HepG2 (cell line): Measurements from ENCODE around the gene KMT2E. TPM values are rescaled to one million over a fixed set of nuclear protein-coding genes. Genes with fewer than 3 reads are reported as not detected.

Experiments
- ADNP ChIP-seq: sonication (generic); formaldehyde crosslinking; IDR thresholded peaks from 2 replicates; pipeline ENCODE4 v1.4.0; 2020; ENCODE audit warnings: missing genetic modification reagents
- EP300 ChIP-seq, 3 experiments: sonication (generic) in 1 of 3; formaldehyde crosslinking in 1 of 3; IDR thresholded peaks; 2 replicates each; pipeline versions ENCODE4 v1.5.1 to v1.6.1; 2011 to 2020; ENCODE audit warnings: low read depth in 2 of 3, low read length in 2 of 3, borderline replicate concordance in 1 of 3, improper control_type of control experiment in 1 of 3, mild to moderate bottlenecking in 1 of 3, missing genetic modification reagents in 1 of 3, moderate library complexity in 1 of 3
- FOXK2 ChIP-seq: fragments of 450-650 bp; IDR thresholded peaks from 2 replicates; pipeline ENCODE4 v1.6.1; 2016
- KMT2A ChIP-seq: sonication (generic); formaldehyde crosslinking; IDR thresholded peaks from 2 replicates; pipeline ENCODE4 v1.4.0; 2020; ENCODE audit warnings: missing genetic modification reagents
- MLLT10 ChIP-seq: sonication (generic); formaldehyde crosslinking; IDR thresholded peaks from 2 replicates; pipeline ENCODE4 v1.4.0; 2020; ENCODE audit warnings: missing genetic modification reagents
- MXD1 ChIP-seq: sonication (generic); formaldehyde crosslinking; IDR thresholded peaks from 2 replicates; pipeline ENCODE4 v1.4.0; 2020; ENCODE audit warnings: mild to moderate bottlenecking, missing genetic modification reagents
- SMARCC2 ChIP-seq: fragments of 450-650 bp; IDR thresholded peaks from 2 replicates; pipeline ENCODE4 v1.6.1; 2017; ENCODE audit warnings: antibody characterized with exemption, mild to moderate bottlenecking
- SRSF4 ChIP-seq: fragments of 200-400 bp; formaldehyde crosslinking; IDR thresholded peaks from one replicate; pipeline ENCODE4 v1.6.1; 2018; ENCODE audit warnings: mild to moderate bottlenecking, low read depth, low read length, moderate library complexity; ENCODE audit not compliant: poor library complexity, severe bottlenecking
- ZBTB34 ChIP-seq: sonication (generic); formaldehyde crosslinking; IDR thresholded peaks from 2 replicates; pipeline ENCODE4 v1.8.0; 2022; ENCODE audit warnings: mild to moderate bottlenecking, missing genetic modification reagents
- ZZZ3 ChIP-seq: sonication (generic); formaldehyde crosslinking; IDR thresholded peaks from 2 replicates; pipeline ENCODE4 v1.4.0; 2020; ENCODE audit warnings: missing genetic modification reagents, mild to moderate bottlenecking, borderline replicate concordance
- polyA plus RNA-seq, 8 experiments: library from polyadenylated mRNA; depleted of rRNA in 3 of 8; stranded (reverse) in 7 of 8; unstranded in 1 of 8; fragments of >200 nt; fragmentation: Illumina TruSeq in 4 of 8; extraction: Trizol in 4 of 8; gene quantifications; 2 replicates each; pipeline versions ENCODE4 v1.2.1 to v1.2.3, GENCODE V29; 2011 to 2016; ENCODE audit warnings: low read depth in 4 of 8, missing spikeins in 1 of 8, mixed read lengths in 1 of 8; ENCODE audit not compliant: insufficient read depth in 1 of 8
- total RNA-seq, 5 experiments: library from RNA; depleted of rRNA; stranded (reverse); fragments of >200 nt; fragmentation: Illumina TruSeq; extraction: Trizol; gene quantifications; 2 replicates each; pipeline ENCODE4 v1.2.3, GENCODE V29; 2016; ENCODE audit warnings: low read depth in 1 of 5
- TF ChIP-seq, protein P1 (sequence below): sonication (generic); formaldehyde crosslinking; IDR thresholded peaks from 2 replicates; pipeline ENCODE4 v1.4.0; 2020; ENCODE audit warnings: missing genetic modification reagents
- TF ChIP-seq, protein P2 (sequence below): sonication (generic); formaldehyde crosslinking; IDR thresholded peaks from 2 replicates; pipeline ENCODE4 v1.4.0; 2020; ENCODE audit warnings: mild to moderate bottlenecking, missing genetic modification reagents, borderline replicate concordance
- TF ChIP-seq, protein P3 (sequence below): sonication (generic); formaldehyde crosslinking; IDR thresholded peaks from 2 replicates; pipeline ENCODE4 v1.5.0; 2020; ENCODE audit warnings: mild to moderate bottlenecking, missing genetic modification reagents, moderate library complexity
- TF ChIP-seq, protein P4 (sequence below): sonication (generic); formaldehyde crosslinking; IDR thresholded peaks from 2 replicates; pipeline ENCODE4 v1.4.0; 2020; ENCODE audit warnings: mild to moderate bottlenecking, low read depth, missing genetic modification reagents
- TF ChIP-seq, protein P5 (sequence below): sonication (generic); formaldehyde crosslinking; IDR thresholded peaks from 2 replicates; pipeline ENCODE4 v1.8.1; 2023; ENCODE audit warnings: missing genetic modification reagents, mild to moderate bottlenecking, borderline replicate concordance

Gene KMT2E
- total and polyA plus RNA-seq, 2 of the 13 experiments (the other 11 are each of a cell fraction or from before 2014, with no cell fraction given), result 6.3 to 24.4 TPM

DNA sequence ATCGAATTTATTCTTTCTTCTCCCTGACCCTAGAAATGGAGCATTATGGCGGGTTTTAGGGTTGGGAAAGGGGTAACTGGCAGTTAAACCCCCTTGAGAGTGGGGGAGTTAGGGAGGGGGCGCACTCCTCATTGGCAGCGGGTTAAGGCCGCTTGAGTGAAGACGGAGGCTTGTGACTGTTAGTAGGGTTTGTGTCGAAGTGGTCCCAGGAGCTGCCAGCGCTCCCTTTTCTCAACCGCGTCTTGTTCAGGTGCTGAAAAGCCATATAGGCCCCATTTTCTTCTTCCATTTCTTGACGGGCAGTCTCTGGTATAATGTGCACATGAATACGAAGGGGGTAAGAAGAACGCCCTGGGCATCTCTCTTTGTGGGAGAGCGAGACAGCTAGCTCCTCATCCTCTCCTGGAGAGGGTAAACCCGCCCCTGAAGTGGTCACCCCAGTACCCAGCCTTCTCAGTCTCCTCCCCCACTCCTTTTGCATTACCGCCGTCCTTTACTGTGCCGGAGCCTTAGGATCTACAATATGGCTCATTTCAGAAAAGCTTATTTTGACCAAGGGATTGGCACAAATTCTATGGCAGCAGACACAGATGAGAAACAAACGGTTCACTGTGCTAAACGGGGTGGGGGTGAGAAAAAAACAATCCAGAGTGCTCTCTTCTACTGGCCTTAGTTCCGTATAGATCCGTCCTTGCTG, 836 bp downstream of the KMT2E start (continued):
- TF ChIP-seq, protein P1, sequence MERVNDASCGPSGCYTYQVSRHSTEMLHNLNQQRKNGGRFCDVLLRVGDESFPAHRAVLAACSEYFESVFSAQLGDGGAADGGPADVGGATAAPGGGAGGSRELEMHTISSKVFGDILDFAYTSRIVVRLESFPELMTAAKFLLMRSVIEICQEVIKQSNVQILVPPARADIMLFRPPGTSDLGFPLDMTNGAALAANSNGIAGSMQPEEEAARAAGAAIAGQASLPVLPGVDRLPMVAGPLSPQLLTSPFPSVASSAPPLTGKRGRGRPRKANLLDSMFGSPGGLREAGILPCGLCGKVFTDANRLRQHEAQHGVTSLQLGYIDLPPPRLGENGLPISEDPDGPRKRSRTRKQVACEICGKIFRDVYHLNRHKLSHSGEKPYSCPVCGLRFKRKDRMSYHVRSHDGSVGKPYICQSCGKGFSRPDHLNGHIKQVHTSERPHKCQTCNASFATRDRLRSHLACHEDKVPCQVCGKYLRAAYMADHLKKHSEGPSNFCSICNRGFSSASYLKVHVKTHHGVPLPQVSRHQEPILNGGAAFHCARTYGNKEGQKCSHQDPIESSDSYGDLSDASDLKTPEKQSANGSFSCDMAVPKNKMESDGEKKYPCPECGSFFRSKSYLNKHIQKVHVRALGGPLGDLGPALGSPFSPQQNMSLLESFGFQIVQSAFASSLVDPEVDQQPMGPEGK (CRISPR knock-in tag), result peak; percentile 30; the same call in 1 of the 2 replicates
- TF ChIP-seq EP300 (IDR thresholded peaks at IDR 0.05; ENCODE audit: low read depth in 2 of 2, low read length in 2 of 2) (no peak), EP300 (CRISPR knock-in tag; IDR thresholded peaks at IDR 0.05; ENCODE audit: borderline replicate concordance) (no peak), ADNP (no peak), FOXK2 (no peak), SRSF4 (no peak), SMARCC2 (no peak), KMT2A (CRISPR knock-in tag) (0 out of 2 replicates have a peak, but pooled peaks have one; percentile 21), ZZZ3 (CRISPR knock-in tag) (no peak), MLLT10 (CRISPR knock-in tag) (no peak), ZBTB34 (CRISPR knock-in tag) (no peak), MXD1 (CRISPR knock-in tag) (no peak)
- TF ChIP-seq, protein P2, sequence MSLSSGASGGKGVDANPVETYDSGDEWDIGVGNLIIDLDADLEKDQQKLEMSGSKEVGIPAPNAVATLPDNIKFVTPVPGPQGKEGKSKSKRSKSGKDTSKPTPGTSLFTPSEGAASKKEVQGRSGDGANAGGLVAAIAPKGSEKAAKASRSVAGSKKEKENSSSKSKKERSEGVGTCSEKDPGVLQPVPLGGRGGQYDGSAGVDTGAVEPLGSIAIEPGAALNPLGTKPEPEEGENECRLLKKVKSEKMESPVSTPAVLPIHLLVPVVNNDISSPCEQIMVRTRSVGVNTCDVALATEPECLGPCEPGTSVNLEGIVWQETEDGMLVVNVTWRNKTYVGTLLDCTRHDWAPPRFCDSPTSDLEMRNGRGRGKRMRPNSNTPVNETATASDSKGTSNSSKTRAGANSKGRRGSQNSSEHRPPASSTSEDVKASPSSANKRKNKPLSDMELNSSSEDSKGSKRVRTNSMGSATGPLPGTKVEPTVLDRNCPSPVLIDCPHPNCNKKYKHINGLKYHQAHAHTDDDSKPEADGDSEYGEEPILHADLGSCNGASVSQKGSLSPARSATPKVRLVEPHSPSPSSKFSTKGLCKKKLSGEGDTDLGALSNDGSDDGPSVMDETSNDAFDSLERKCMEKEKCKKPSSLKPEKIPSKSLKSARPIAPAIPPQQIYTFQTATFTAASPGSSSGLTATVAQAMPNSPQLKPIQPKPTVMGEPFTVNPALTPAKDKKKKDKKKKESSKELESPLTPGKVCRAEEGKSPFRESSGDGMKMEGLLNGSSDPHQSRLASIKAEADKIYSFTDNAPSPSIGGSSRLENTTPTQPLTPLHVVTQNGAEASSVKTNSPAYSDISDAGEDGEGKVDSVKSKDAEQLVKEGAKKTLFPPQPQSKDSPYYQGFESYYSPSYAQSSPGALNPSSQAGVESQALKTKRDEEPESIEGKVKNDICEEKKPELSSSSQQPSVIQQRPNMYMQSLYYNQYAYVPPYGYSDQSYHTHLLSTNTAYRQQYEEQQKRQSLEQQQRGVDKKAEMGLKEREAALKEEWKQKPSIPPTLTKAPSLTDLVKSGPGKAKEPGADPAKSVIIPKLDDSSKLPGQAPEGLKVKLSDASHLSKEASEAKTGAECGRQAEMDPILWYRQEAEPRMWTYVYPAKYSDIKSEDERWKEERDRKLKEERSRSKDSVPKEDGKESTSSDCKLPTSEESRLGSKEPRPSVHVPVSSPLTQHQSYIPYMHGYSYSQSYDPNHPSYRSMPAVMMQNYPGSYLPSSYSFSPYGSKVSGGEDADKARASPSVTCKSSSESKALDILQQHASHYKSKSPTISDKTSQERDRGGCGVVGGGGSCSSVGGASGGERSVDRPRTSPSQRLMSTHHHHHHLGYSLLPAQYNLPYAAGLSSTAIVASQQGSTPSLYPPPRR (CRISPR knock-in tag), result no peak
- TF ChIP-seq, protein P3, sequence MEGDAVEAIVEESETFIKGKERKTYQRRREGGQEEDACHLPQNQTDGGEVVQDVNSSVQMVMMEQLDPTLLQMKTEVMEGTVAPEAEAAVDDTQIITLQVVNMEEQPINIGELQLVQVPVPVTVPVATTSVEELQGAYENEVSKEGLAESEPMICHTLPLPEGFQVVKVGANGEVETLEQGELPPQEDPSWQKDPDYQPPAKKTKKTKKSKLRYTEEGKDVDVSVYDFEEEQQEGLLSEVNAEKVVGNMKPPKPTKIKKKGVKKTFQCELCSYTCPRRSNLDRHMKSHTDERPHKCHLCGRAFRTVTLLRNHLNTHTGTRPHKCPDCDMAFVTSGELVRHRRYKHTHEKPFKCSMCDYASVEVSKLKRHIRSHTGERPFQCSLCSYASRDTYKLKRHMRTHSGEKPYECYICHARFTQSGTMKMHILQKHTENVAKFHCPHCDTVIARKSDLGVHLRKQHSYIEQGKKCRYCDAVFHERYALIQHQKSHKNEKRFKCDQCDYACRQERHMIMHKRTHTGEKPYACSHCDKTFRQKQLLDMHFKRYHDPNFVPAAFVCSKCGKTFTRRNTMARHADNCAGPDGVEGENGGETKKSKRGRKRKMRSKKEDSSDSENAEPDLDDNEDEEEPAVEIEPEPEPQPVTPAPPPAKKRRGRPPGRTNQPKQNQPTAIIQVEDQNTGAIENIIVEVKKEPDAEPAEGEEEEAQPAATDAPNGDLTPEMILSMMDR, result peak; percentile 29; the same call in 1 of the 2 replicates
- TF ChIP-seq, protein P4, sequence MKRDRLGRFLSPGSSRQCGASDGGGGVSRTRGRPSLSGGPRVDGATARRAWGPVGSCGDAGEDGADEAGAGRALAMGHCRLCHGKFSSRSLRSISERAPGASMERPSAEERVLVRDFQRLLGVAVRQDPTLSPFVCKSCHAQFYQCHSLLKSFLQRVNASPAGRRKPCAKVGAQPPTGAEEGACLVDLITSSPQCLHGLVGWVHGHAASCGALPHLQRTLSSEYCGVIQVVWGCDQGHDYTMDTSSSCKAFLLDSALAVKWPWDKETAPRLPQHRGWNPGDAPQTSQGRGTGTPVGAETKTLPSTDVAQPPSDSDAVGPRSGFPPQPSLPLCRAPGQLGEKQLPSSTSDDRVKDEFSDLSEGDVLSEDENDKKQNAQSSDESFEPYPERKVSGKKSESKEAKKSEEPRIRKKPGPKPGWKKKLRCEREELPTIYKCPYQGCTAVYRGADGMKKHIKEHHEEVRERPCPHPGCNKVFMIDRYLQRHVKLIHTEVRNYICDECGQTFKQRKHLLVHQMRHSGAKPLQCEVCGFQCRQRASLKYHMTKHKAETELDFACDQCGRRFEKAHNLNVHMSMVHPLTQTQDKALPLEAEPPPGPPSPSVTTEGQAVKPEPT, result no peak
- TF ChIP-seq, protein P5, sequence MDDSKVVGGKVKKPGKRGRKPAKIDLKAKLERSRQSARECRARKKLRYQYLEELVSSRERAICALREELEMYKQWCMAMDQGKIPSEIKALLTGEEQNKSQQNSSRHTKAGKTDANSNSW (CRISPR knock-in tag), result no peak
